HG03045 (cell line): ENCODE results near the gene CNTNAP3.
"Not testable (repeated sequence)": the region's sequence is repeated elsewhere in the genome, so short reads cannot be mapped to it uniquely, and the experiment has no call there.

ENCODE experiments used
- ATAC-seq: cut with Tn5 transposase; IDR thresholded peaks from one replicate; pipeline ENCODE4 v1.9.1; 2021; ENCODE audit warnings: mild to moderate bottlenecking, moderate library complexity; ENCODE audit not compliant: unreplicated experiment

Gene CNTNAP3

GRCh38 chr9:39287980-39288379 is at the start of gene CNTNAP3:
Gene CNTNAP3 (minus strand): TSS chr9:39288167. CDS start chr9:39288064, 103 bp downstream.
- not testable (repeated sequence) for ATAC-seq

- ATAC-seq: not testable (repeated sequence)
These were observed 8.0 kb downstream of the CNTNAP3 start for GRCh38 chr9:39279995-39280394.

- not testable (repeated sequence) for ATAC-seq
These were observed 45.5 kb downstream of the CNTNAP3 start for GRCh38 chr9:39242513-39242912.

GRCh38 chr9:39232130-39232991 is 55.6 kb downstream of the CNTNAP3 start:
- not testable (repeated sequence) for ATAC-seq

- ATAC-seq: not testable (repeated sequence)
These were observed 72.0 kb downstream of the CNTNAP3 start for GRCh38 chr9:39215976-39216375.

- ATAC-seq: not testable (repeated sequence)
These were observed 78.2 kb downstream of the CNTNAP3 start for GRCh38 chr9:39209773-39210172.

GRCh38 chr9:39206643-39207042 is 81.3 kb downstream of the CNTNAP3 start:
- not testable (repeated sequence) for ATAC-seq

- not testable (repeated sequence) for ATAC-seq
These were observed 82.1 kb downstream of the CNTNAP3 start for GRCh38 chr9:39205842-39206241.

- not testable (repeated sequence) for ATAC-seq
These were observed 87.6 kb downstream of the CNTNAP3 start for GRCh38 chr9:39200412-39200811.

GRCh38 chr9:39198000-39198709 is 89.8 kb downstream of the CNTNAP3 start:
- not testable (repeated sequence) for ATAC-seq

- not testable (repeated sequence) for ATAC-seq
These were observed 116.6 kb downstream of the CNTNAP3 start for GRCh38 chr9:39171370-39171769.

- ATAC-seq: not testable (repeated sequence)
These were observed 130.3 kb downstream of the CNTNAP3 start for GRCh38 chr9:39157714-39158113.

GRCh38 chr9:39132826-39133552 is 155.0 kb downstream of the CNTNAP3 start:
- not testable (repeated sequence) for ATAC-seq

- ATAC-seq: not testable (repeated sequence)
These were observed 166.6 kb downstream of the CNTNAP3 start for GRCh38 chr9:39121401-39121800.

- ATAC-seq: not testable (repeated sequence)
These were observed 176.2 kb downstream of the CNTNAP3 start for GRCh38 chr9:39111746-39112145.

- no peak for ATAC-seq
These were observed 179.8 kb downstream of the CNTNAP3 start for GRCh38 chr9:39108145-39108544.

- ATAC-seq: not testable (repeated sequence)
These were observed 190.8 kb downstream of the CNTNAP3 start for GRCh38 chr9:39097208-39097607.

- ATAC-seq: not testable (repeated sequence)
These were observed 202.7 kb downstream of the CNTNAP3 start for GRCh38 chr9:39085311-39085710.

- not testable (repeated sequence) for ATAC-seq
These were observed 205.4 kb downstream of the CNTNAP3 start for GRCh38 chr9:39082574-39082973.

- ATAC-seq: not testable (repeated sequence)
These were observed 207.9 kb downstream of the CNTNAP3 start for GRCh38 chr9:39080081-39080480.
